Measurements from ENCODE around the gene ANGPTL2. TPM values are rescaled to one million over a fixed set of nuclear protein-coding genes. Genes with fewer than 3 reads are reported as not detected.

The ANGPTL2 gene
- total and polyA plus RNA-seq, 9 of the 15 experiments (the other 6 are each of a cell fraction or from before 2014, with no cell fraction given): not detected

DNA sequence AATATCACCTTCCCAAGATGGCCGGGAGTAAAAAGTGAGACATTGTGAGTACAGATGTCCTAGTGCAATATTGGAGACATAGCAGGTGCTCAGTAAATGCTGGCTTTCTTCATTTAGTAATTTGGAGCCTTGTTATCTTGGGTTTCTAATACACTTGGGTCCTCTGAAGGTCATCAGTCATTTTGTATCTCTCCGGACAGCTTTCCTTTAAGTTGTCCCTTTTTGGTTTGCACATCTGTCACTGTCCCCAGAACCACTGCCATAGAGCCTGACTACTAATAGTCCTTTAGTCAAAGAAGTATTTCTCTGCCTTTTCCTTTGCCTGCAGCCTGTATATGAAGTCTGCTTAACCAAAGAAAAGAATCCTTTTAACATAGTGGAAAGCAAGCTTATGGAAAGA lies 7.8 kb upstream of the ANGPTL2 start (continued):
- TF ChIP-seq ZNF696 (CRISPR knock-in tag; conservative IDR thresholded peaks at IDR 0.05) (no peak), RBM25 (IDR thresholded peaks at IDR 0.05; ENCODE audit: low read depth, low read length, severe bottlenecking) (no peak), HDAC8 (tag; IDR thresholded peaks at IDR 0.05) (no peak), ZNF175 (CRISPR knock-in tag; IDR thresholded peaks at IDR 0.05; ENCODE audit: low read depth) (no peak), CBX5 (IDR thresholded peaks at IDR 0.05; ENCODE audit: borderline replicate concordance, low read depth) (no peak), ZNF232 (CRISPR knock-in tag; IDR thresholded peaks at IDR 0.05) (no peak), SMAD1 (IDR thresholded peaks at IDR 0.05; ENCODE audit: low read depth, low read length, partially characterized antibody) (no peak), ZNF280A (IDR thresholded peaks at IDR 0.05; ENCODE audit: low read depth, partially characterized antibody) (no peak), MXI1 (IDR thresholded peaks at IDR 0.05; ENCODE audit: low read depth, low read length) (no peak), STAG1 (CRISPR knock-in tag; IDR thresholded peaks at IDR 0.05; ENCODE audit: borderline replicate concordance) (no peak), TBP (optimal IDR thresholded peaks at IDR 0.05; ENCODE audit: low read depth, low read length) (no peak), TRIM28 (IDR thresholded peaks at IDR 0.05) (no peak)
- TF ChIP-seq, protein P1, sequence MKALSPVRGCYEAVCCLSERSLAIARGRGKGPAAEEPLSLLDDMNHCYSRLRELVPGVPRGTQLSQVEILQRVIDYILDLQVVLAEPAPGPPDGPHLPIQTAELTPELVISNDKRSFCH (CRISPR knock-in tag; IDR thresholded peaks at IDR 0.05): no peak
- TF ChIP-seq, protein P1 (tag; IDR thresholded peaks at IDR 0.05): no peak

Data from K562 (cell line).